Stimulated activated CD8-positive, alpha-beta memory T cell treated with anti-CD3 and anti-CD28 coated beads, Interleukin-4, amount 100 ng/mL, for 24 hours (primary cell): ENCODE measurements around the gene PPFIA1.

Source experiments
- DNase-seq: peaks from one replicate; pipeline ENCODE4 v3.0.0-alpha.2; 2020; ENCODE audit warnings: low read depth

The PPFIA1 gene

GRCh38 chr11:70415642-70416395 is 145.3 kb downstream of the PPFIA1 start:
- DNase-seq = no peak

DNA sequence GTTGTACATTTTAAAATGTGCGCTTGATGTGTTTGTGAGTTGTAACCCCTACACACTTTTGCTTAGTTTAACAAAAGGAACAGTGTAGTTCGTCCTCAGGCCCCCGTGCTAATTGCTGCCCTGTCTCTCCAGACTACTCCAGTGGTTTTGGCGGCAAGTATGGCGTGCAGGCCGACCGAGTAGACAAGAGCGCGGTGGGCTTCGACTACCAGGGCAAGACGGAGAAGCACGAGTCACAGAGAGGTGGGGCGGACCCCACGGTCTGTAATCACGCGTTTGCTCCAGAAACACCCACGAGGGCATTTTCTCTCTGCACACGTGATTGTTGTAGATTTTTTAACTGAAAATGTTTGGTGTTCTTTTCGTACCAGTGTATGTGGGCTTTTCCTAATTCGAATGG is 146.4 kb downstream of the PPFIA1 start:
- DNase-seq = no peak

GRCh38 chr11:70418130-70418529 is 147.6 kb downstream of the PPFIA1 start:
- DNase-seq = no peak

GRCh38 chr11:70419307-70420007 is 149.0 kb downstream of the PPFIA1 start:
- no peak for DNase-seq

- no peak for DNase-seq
Measured at GRCh38 chr11:70420008-70420464, 149.5 kb downstream of the PPFIA1 start.

GRCh38 chr11:70420496-70420895 is 150.0 kb downstream of the PPFIA1 start:
- no peak for DNase-seq

GRCh38 chr11:70421123-70421522 is 150.6 kb downstream of the PPFIA1 start:
- no peak for DNase-seq

DNA sequence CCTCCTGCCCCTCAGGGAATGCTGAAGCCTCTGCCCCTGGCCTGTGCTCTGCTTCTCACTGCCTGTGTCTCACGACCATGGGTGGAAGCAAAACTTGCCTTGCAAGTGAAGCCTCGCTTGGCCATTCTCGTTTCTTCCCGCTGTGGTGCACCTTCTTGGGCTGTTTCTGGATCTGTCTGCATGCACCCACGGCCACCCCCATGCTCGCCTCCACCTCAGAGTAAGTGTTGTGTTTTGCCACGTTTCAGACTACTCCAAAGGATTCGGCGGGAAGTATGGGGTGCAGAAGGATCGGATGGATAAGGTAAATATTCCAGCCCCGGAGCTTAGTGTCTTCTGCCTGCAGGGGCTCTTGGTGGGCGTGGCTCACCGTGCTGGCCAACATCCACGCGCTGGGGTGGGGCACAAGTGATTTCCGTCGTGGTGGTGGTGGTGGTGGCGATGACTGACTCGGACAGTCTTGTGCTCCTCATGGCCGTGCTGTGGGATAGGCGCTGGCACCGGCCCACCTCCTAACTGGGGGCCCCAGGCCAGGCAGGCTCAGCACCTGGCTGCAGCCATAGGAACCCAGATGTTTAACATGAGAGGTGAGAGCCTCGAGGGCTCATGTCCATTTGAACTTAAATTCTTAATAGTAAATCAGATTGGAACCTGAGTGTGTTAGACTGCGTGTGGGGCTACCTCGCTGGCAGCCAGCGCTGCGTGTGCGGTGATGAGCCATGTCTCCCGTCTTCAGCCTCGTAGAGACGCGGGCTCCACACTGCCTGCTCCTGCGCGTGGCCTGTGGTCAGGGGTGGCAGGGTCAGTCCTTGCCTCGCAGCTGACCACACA is 152.4 kb downstream of the PPFIA1 start:
- no peak for DNase-seq

DNA sequence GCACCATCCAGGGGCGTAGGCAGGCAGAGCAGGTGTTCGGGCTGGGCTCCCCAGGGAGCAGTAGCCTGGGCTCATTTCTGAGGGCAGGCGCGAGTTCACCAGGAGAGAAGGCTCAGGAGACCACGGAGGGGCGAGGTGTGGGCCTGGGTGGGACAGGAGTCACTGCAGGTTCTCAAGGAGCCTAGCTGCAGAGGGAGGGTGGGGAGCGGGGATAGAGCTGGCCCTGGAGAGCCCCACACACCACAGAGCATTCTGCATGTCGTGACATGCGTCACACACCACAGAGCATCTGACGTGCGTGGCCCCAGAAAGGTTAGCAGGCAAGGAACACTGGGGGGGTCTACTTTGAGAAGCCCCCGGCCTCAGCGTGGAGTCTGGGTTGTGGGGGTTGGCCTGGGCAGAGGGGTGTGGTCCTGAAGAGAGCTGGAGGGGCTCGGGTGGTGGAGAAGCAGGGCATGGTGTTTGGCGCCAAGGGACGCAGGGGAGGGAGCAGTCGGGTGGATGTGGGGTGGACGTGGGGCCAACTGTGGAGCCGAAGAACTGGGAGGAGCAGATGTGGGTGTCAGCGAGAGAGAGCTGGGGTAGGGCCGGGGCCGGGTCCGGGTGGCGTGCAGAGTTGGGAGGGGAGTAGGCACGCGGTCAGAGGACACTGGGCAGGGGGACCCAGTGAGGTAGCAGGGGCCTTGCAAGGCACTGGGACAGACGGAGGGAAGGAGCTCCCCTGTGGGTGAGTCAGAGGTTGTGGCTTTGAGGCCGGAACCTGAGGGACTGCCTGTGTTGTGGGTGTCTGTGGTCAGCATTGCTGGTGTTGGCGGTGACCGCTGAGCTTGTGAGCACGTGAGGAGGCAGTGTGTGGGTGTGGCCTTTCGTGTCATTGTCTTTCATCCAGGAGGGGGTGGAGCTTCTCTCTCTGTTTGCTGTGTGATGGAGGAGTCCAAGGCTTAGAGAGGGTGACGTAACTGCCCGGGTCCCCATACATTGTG is 153.3 kb downstream of the PPFIA1 start:
- peak; percentile 52 for DNase-seq

GRCh38 chr11:70424765-70425344 is 154.4 kb downstream of the PPFIA1 start:
- no peak for DNase-seq

GRCh38 chr11:70427436-70427835 is 156.9 kb downstream of the PPFIA1 start:
- DNase-seq = no peak

GRCh38 chr11:70428701-70429427 is 158.4 kb downstream of the PPFIA1 start:
- no peak for DNase-seq

- DNase-seq = no peak
Measured at GRCh38 chr11:70429428-70429705, 158.9 kb downstream of the PPFIA1 start.

DNA sequence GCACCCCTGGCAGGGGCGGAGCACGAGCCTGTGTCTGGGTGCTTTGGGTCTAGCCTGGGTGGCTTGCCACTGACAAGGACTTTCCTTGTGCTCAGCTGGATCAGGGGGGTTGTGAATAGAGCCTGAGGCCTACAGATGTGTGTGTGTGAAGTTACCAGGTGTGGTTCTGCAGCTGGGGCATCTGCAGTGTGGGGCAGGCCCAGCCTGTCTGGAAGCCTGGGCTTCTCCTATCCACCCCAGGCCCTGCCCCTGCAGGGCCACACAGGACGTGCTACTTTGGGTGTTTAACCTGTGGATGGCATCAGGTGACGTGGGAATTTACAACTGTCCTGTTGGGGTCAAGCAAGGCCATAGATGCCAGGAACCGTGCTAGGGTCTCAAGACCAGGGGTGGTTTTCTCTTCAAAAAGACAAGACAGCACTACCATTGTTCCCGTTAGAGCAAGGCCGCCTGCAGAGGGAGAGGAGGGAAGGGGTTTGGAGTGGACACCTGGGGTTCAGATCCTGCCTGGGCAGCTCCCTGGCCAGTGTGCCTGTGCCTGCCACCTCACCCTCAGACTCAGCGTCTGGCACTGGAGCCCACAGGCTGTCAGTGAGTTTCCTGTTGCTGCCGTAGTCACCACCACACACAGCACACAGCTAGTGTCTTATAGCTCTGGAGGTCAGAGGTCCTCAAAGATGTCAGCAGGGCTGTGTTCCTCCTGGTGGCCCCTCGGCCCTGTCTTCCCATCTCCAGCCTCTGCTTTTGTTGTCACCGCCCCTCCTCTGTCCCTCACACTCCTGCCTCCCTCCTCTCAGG is 159.4 kb downstream of the PPFIA1 start:
- DNase-seq = no peak

DNA sequence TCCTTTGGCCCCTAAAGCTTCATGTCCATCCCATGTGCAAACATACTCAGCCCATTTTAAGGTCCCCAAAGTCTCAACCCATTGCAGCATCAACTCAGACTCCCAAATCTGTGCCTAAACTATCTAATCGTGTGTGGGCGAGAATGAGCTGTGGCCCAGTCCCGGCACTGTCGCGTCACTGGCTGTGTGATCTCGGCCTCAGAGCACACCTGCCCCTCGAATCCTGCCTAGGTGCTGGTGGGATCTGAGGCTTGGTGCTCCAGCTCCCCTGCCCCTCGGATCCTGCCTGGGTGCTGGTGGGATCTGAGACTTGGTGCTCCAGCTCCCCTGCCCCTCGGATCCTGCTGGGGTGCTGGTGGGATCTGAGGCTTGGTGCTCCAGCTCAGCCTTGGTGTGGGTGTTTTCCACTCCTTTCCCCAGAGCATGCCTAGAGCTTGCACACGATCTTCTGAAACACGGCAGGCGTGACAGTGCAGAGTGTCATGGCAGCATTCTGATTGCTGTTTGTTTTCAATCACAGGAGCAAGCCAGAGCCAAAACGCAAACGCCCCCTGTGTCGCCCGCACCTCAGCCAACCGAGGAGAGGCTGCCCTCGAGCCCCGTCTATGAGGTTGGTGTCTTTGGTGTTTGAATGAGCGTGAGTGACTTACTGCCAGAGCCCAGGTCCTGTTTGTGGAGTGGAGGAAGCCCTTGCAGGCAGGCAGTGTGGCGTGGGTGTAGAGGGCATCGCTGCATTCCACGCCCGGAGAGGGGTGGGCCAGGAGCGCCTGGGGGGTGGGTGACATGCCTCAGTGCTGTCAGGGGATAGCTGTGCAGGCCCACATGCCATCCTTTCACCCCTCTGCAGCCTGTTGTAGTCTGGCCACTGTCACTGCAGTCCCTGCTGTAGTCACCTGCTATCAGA is 160.4 kb downstream of the PPFIA1 start:
- DNase-seq = no peak

DNA sequence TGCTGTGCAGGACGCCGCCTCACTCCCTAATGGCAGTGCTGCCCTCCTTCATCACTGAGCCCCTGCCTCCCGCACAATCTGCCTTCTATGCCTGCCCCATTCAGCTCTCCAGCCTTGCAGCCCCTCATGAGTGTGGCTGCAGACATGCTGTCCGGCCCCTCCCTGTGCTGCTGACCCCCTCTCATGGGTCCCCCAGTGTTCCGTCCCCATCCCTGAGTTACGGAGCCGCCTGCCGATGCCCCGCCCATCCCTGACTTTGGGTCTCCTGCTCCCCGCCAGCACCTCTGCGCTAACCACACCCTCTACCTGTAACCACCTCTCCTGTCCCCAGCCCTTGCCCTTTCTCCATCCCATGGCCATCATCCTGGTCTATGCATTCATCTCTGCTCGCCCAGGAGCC is 161.1 kb downstream of the PPFIA1 start:
- no peak for DNase-seq

GRCh38 chr11:70432065-70432464 is 161.6 kb downstream of the PPFIA1 start:
- no peak for DNase-seq

GRCh38 chr11:70432580-70432979 is 162.1 kb downstream of the PPFIA1 start:
- no peak for DNase-seq

GRCh38 chr11:70433038-70433437 is 162.5 kb downstream of the PPFIA1 start:
- DNase-seq = no peak
